Measurements from ENCODE around the gene SLC2A6.

SLC2A6 gene

DNA sequence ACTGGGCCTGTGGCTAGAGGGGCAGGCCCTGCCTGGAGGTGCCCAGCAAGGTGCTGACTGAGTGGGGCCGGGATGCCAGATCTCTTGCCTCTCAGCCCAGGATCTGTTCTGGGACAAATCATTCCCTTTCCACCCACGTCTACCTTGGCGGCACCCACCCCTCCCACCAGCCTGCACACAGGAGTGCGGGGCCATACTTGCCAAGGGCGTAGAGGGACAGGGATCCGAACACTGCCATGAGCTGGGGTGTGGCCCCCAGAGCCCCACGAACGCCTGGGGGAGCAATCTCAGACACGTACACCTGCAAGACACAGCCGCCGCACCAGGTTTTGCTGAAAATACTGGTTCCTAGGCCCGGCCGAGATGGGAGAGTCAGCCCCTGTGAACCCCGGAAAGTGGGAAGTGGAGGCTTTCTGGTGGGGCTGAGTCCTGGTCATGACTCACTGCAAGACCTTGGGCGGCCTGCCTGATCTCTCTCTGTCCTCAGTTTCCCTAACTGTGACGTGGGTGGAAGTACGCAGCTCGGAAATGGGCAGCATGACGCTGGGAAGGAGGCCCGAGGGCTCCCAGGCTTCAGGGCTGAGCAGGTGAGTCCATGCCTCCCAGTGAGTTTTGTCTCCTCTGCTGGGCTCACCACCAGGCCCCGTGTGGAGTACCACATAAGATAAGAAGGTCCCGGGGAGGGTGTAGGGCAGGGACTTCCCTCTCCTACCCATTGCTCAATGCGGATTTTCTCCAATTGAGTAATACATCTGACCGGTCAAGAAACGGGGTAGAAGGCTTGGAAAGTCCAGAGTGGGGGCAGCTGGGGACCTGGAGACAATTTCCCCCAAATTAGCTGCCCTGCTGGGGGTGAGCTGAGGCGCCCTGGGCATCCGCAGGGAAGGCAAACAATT lies 2.6 kb downstream of the SLC2A6 start:
- DNase-seq, result no peak

DNA sequence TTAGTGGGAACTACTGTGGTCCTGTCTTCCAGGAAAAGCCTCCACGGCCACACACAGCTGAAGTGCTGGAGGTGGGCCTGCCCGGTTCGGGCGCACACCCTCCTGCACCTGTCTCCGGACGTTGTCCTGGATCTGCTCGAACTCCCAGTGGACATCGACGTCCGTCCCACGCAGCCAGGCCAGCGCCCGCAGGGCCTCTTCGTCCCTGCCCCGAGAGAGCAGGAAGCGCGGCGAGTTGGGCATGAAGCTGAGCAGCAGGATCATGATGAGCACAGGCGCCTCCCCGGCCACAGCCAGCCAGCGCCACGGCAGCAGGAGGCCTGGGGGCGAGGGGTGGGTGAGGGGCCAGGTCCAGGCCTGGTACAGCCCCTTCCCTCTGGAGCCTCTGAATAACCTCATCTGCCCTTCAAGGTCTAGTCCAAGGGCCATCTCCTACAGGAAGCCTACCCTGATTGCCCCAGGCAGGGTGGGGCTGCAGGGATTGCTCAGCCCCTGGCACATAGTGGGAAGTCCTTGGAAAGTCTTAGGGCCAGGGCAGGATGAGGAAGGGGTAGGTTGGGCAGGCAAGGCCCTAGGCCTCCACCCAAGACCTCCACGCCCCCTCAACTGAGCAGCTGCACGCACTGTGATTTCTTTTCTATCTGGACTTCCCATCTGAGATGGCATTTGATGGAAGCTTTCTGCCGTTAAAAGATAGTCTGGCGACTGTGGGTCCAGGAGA lies 3.4 kb downstream of the SLC2A6 start:
- no peak for DNase-seq

DNA sequence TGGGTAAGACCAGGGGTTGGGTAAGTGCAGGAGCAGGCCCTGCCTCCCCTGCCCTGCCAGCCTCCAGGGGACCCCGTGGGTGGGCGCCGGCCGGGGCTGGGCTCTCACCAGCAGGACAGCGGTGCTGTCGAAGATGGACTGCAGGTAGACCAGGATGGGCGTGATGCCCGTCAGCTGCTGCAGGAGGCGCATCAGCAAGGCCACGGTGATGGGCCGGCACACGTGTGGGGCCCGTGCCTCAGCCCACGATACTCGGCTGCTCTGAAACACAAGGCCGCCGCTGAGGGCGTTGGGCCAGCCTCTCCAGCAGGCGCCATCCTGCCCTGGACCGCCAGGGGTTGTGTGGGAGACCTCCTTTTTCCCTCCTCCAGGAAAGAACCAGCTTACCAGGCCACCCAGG lies 4.0 kb downstream of the SLC2A6 start:
- no peak for DNase-seq

DNA sequence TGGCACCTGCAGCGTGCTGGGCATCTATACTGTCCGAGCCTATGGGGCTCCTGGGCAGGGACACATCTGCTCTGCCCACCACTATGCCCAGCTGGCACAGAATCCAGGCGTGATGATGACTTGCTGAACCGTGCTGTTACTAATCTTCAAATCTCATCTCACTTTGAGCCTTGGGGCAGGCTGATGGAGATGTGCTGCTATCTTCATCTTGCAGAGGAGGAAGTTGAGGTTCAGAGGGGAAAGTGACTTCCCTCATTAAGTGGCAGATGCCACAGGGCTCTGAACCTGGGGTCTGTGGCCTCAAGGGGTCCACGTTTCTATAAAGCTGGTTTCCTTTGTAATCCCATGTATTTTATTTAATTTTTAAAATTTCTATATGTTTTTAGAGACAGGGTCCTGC lies 4.7 kb downstream of the SLC2A6 start:
- no peak for DNase-seq

DNA sequence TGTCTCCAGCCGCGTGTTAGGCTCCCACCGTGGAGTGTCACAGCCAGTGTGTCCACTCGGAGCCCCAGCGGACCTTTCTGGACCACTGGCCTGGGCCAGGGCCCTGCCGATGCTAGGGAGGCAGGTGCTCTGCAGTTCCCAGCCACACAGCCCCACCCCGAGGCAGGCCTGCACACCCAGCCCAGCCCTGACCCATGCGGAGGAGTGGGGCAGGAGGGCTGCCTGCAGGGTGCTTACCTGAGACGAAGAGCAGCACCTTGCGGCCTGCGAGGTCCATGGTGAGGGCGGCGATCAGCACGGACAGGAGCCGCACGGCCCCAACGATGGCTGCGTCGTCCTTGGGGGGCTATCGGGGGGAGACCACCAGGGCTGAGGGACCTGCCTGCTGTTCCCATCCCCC lies 5.2 kb downstream of the SLC2A6 start:
- no peak for DNase-seq

DNA sequence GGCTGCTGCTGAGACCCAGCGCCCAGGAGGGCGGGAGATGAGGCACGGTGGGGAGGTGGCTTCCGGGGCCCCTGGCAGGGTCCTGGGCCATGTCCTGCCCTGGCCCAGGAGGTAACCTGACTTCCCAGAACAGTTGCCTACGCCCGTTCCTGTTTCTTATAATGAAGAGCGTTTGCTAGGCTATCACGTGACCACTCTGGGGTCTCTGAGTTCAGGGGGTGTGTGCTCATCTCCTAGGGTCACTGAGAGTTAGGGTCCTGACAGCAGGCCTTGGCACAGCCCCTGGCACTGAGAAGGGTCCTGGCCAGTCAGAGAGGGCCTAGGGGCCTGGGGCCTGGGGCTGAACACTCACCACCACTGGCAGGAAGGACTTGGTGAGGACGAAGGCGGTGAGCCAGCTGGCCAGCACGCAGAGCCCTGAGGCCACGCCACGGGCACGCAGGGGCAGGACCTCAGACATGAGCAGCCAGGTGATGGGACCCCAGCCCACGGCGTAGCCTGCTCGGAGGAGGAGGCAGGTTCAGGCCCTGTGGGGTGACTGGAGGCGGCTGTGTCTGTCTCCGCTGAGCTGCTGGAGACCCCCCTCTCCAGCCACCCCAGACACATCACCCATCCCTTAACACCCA lies 6.0 kb downstream of the SLC2A6 start:
- no peak for DNase-seq

DNA sequence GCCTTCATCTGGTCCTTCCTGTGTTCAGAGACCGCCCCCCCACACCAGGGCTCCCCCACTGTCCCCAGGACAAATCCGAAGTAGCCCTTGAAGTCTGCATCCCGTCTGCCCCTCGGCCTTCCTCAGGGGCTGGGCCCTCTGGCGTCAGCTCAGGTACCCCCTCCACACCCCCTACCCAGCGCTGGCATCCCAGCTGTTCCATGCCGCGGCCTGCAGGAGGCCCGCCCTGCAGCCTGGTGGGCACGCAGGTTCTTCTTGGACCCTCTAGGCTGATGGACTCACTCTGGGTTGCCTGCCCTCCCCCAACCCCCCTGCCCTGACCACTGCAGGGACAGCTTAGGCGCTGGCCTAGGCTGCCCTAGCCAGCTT lies 6.6 kb downstream of the SLC2A6 start:
- no peak for DNase-seq

DNA sequence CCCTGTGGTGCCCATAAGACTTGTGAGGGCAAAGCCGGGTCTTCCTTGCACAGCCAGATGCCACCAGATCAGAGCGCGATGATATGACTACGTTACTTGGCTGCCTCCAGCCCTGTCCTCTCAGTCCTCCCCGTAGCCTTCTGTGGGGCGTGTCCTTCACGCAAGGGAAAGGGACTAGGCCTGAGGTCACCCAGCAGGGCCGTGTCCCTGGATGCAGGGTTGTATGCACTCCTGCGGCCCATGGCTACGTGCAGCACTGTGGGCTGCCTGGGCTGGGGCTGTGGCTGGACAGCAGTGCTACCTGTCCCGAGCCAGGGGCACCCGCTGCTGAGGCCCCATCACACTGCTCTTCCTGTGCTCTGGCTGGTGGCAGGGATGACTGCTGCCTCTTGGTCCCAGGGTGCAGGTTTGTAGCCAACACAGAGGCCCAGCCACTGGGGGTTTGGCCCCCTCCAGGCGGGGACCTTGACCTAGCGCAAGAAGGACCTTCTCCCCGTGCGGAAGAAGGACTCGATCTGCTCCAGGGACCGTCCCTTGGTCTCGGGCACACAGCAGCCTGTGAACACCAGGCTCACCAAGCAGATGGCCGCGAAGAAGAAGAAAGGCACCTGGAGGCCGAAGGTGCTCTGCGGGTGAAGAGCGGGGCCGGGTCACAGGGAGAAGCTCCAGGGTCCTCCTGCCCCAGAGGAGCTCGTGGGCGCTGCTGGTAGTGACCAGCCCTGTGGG lies 7.2 kb downstream of the SLC2A6 start:
- no peak for DNase-seq

DNA sequence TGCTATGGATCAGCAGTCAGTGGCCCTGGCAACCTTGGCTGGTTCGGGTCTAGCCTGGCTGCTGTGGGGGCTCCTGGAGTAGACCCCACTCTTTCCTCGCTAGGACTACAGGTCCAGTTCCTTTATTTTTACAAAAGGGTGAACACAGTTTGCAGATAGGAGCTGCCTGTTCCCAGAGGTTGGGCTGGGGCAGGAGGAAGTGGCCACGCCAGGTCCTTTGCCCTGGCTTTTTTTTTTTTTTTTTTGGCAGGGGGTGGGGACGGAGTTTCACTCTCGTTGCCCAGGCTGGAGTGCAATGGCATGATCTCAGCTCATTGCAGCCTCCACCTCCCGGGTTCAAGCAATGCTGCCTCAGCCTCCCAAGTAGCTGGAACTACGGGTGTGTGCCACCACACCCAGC lies 7.9 kb downstream of the SLC2A6 start:
- DNase-seq, result no peak

DNA sequence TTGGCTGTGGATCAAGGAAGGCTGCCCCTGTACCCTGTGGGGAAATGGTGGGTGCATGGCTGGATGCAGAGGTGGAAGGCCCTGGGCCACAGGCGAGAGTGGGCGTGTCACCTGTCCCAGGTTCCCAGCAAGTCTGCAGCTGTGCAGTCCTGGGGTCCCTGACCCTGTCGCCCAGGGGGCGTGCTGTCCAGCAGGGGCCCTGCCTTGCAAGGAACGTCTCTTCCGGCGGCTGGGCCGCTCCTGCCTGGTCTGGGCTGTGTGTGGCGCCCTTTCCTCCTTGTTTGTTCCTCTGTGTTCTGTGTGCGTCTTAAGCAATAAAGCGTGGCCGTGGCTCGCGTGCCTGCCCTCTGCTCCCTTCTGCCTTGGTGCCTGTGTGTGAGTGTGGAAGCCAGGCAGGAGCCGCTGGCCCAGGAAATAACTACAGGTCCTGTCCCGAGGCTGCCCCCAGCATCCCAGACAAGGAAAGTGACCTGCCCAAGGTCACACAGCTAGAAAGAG lies 8.4 kb downstream of the SLC2A6 start:
- no peak for DNase-seq

DNA sequence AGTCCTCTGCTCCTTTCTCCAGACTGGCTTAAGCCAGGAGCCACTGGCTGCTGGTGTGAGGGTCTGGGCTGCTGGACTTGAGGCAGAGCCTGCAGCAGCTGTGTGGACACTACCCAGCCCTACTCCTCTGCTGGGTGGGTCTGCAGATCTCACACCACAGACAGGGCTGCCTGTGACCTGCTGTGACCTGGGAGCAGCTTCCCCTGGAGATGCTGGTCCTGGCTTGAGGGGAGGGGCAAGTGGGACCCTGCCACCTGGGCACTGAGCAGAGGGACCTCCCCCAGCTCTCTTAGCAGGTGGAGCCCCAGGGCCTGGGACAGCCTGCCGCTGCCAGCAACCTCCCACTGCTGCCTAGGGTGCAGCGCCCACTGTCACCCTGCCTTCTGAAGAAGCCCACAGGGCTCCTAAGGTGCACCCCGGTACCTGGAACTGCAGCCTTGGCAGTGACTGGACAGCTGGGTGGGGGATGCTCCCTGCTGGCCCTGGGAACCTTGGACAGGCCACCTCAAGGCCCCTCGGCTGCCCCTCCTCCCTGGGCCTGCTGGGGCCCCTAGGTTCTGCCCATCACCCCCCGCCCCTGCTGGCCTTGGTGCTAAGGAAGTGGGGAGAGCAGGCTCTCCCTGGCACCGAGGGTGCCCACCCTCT lies 10.0 kb downstream of the SLC2A6 start:
- DNase-seq, result no peak

DNA sequence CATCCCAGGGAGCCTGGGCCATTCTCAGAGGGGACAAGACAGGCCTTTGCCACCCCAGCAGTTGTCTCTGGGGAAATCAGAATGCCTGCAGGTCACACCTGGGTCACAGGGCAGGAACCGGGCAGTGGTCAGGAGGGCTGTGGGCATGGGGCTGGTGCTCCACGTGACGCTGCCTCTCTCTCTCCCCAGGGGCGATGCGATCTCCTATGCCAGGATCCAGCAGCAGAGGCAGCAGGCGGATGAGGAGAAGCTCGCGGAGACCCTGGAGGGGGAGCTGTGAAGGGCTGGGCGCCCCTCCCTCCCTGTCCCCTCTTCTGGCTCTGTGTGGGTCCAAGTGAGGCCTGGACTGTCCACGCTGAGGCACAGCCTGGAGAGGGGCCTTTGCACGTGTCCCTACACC lies 10.5 kb downstream of the SLC2A6 start:
- DNase-seq, result no peak

DNA sequence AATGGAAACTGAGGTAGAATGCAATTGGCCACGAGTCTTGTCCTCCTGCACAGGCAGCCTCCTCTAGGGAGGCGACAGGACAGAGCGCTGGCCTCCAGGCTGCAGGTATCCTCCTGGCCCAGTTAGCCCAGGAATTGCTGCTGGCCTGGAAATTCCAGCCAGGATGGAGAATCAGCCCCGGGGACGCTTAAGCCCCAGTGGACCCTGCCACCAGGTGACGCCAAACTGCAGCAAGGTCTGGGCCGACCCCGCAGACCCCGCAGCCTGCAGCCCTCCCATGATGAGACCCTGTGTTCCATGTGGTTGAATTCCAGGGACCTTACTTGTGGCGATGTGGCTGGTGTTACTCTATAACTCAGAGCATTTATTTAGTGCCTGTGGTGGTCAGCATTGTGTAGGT lies 11.8 kb downstream of the SLC2A6 start:
- no peak for DNase-seq

DNA sequence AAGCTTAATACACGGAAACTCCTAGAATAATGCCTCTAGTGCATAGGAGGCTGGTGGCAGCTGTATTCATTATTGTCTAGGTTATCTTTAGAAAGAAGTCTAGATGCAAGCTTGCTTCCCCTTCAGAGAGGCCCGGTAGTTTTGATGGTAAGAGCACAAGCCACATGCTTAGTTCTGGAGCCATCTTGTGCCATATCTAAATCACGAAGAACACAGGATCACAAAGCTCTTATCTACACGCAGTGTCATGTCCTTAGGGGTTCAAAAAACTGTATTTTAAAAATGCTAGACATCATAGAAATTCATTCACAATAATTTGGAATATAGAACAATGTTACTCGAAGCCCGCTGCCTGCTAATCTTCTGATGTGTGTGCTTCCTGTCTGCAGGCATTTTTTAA lies 12.9 kb downstream of the SLC2A6 start:
- no peak for DNase-seq

DNA sequence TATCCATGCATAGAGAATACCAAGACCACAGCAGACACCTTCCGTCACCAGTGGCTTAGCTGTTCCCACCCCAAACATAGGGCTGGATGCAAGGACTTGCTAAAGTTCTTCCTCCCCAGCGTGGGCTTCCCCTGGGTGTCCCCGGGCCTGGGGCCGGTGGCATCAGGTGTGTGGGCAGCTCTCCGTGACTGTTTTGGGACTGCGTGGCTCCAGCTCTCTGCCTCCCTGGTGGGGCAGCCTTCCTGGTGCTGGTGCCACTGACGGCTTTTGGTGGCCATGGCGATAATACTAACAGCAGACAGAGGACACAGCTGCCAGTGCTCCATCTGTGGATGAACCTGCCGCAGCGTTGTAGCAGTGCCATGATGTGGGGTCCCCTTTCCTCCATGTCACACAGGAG lies 14.3 kb downstream of the SLC2A6 start:
- no peak for DNase-seq

DNA sequence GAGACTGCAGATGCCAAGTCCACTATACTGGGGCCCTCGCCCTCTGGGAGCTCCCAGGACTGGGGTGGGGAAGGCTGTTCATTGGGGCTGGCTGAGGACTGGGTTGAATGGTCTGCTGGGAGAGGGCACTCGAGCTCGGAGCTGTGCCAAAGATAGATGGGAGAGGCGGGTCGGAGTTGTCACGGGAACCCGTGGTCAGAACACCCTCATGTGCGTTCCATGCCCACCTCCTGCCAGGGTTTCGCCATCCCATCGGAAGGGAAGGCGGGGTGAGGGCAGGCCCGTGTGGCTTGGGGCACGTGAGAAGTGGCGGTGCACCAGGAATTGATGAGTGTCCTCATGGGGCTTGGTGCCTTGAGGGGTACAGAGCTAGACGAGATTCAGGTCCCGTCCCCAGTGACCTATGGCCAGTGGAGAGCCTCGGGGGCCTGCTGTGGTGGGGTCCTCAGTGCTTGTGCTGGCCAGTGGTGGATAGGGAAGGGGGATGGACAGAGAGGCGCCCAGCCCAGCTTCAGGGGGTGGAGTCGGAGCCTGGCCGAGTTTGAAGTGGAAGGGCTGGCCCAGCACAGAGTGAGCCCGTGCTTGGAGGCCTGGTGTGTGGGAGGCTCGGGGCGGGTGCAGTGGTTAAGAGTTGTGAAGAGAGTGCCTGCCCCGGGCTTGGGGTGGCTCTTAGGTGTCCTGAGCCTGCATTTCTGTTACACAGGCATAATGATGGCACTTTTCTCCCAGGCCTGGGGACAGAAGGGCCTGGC lies 14.9 kb downstream of the SLC2A6 start:
- no peak for DNase-seq

DNA sequence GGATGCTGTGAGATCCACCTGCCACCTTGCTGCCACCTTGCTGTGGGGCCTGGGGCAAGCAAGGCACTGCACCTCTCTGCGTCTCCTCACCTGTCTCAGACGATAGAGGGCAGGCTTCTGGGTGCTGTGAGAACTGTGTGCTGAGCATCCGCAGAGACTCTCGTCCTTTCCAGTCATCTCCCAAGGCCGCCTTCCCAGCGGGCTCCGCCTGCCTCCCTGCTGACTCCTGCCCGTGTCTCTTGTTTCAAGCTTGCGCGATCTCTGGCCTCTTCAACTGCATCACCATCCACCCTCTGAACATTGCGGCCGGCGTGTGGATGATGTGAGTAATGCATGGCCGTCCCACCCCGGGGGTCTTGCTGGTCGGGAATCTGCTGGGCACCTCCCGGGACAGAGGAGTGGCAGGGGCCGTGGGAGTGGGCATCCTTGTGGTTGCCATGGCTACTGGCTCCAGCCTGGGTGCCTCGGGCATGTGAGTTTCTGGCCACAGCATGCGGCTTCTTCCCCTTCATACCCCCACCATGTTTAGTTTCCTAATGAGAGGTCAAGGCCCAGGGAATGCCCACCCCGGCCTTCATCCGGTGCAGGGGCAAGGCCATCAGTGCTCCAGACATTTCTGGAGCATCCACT lies 15.6 kb downstream of the SLC2A6 start:
- no peak for DNase-seq

DNA sequence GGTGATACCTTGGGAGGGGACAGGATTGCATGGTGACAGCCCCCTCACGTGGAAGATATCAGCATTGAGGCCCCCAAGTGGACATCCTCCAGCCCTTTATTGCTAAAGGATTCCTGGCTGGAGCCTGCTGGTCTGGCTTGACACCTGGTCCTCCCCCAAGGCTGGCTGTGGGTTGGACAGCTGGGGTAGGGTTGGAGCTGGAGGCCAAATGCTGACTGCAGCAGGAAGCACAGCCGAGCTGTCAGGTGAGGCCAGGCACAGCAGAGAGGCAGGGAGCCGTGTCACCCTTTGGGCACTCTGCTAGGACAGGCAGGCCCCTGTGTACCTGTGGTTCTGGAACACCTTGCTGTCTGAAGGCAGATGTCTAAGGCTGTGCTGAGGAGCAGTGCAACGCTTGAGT lies 16.9 kb downstream of the SLC2A6 start:
- no peak for DNase-seq

DNA sequence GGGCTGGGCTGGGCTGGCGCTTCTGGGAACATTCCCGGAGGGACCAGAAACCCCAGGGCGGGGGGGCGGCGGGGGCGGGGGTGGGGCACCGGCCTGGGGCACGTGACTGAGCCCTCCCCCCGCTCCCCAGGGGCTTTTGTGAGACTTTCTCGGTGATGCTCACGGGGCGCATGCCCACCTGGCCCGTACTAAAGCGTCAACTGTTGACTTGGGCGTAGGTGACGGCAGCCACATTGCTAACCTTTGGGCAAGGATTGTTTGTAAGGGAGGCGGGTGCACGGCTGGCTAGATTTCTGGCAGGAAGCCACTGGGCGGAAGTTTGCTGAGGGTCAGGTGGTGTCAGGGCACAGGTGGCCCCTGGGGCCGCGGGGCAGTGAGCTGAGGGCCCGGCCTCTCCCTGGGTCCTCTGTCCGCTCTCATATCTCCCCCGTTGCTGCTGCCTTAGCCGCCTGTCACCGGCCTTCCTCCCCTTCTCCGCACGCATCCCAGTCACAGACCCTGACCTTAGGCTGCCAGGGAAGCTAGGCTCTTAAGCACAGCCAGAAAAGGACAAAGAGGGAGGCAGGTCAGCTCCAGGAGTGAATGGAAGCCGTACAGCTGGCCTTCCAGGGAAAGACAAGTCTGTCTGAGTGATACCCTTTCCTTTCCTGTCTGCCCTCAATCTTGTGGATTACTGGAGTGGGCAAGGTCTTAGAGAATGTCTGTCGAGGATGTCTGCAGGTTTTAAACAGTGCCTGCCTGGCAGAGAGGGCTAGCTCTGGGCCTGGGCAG lies 18.3 kb downstream of the SLC2A6 start:
- no peak for DNase-seq

Data from SIG-M5 (cell line).